IMR-90 (cell line): ENCODE measurements around the gene EIF6. TPM values are rescaled to one million over a fixed set of nuclear protein-coding genes. Genes with fewer than 3 reads are reported as not detected.
"Not testable (repeated sequence)": the region's sequence is repeated elsewhere in the genome, so short reads cannot be mapped to it uniquely, and the experiment has no call there.

Source experiments
- ATAC-seq: fragments of 200-7000 bp; cut with Tn5 transposase; 2 replicates; pipeline ENCODE4 v1.9.1; 2020; ENCODE audit warnings: low read depth, mild to moderate bottlenecking, moderate library complexity
- BruUV-seq: library from RNA; stranded (reverse); fragments of 400-500 nt; replicated peaks from 2 replicates; lab custom pipeline; 2021; lab: Mats Ljungman, UMichigan
- CTCF ChIA-PET: fragments of 300-600 bp; formaldehyde crosslinking; extraction: SDS; loops from one replicate; lab custom pipeline; 2021; ENCODE audit warnings: antibody characterized with exemption; lab: Yijun Ruan, JAX
- POLR2A ChIA-PET: fragments of 300-600 bp; sonication (Branson Sonifier 250); formaldehyde crosslinking; loops from one replicate; lab custom pipeline; 2022; ENCODE audit warnings: antibody characterized with exemption; ENCODE audit not compliant: unreplicated experiment; lab: Charles Lee
- DNase-seq: peaks from one replicate; pipeline ENCODE4 v3.0.0; 2013
- H2AFZ ChIP-seq: replicated peaks from 2 replicates; pipeline ENCODE3; 2013; ENCODE audit warnings: low read length, mild to moderate bottlenecking; ENCODE audit not compliant: poor library complexity
- H2AK5ac ChIP-seq: 2 replicates; pipeline ENCODE4 v1.6.1; 2013; ENCODE audit warnings: low read depth, low read length, inconsistent platforms
- H2AK9ac ChIP-seq: replicated peaks from 2 replicates; pipeline ENCODE3; 2013; ENCODE audit warnings: mild to moderate bottlenecking, low read depth, low read length, moderate library complexity; ENCODE audit not compliant: poor library complexity
- H2BK120ac ChIP-seq: 2 replicates; pipeline ENCODE4 v1.6.1; 2013; ENCODE audit warnings: low read depth, low read length, inconsistent platforms
- H2BK15ac ChIP-seq: 3 replicates; pipeline ENCODE4 v1.6.1; 2013; ENCODE audit warnings: low read depth, low read length, inconsistent platforms
- H2BK20ac ChIP-seq: 2 replicates; pipeline ENCODE4 v1.6.1; 2013; ENCODE audit warnings: low read depth, mild to moderate bottlenecking, inconsistent platforms, low read length, moderate library complexity
- H2BK5ac ChIP-seq: 2 replicates; pipeline ENCODE4 v1.6.1; 2013; ENCODE audit warnings: mild to moderate bottlenecking, low read depth, low read length, inconsistent platforms; ENCODE audit not compliant: poor library complexity, severe bottlenecking
- H3K14ac ChIP-seq: replicated peaks from 2 replicates; pipeline ENCODE4 v1.6.1; 2013; ENCODE audit warnings: low read depth, low read length, inconsistent platforms
- H3K18ac ChIP-seq: 2 replicates; pipeline ENCODE4 v1.6.1; 2013; ENCODE audit warnings: low read depth, low read length, control low read depth
- H3K23ac ChIP-seq: 2 replicates; pipeline ENCODE4 v1.6.1; 2013; ENCODE audit warnings: low read depth, low read length, inconsistent platforms
- H3K27ac ChIP-seq: 2 replicates; pipeline ENCODE4 v1.5.1; 2013; ENCODE audit warnings: mild to moderate bottlenecking, control low read depth, low read length; ENCODE audit not compliant: insufficient read depth
- H3K27me3 ChIP-seq: 2 replicates; pipeline ENCODE4 v1.6.1; 2013; ENCODE audit warnings: low read length; ENCODE audit not compliant: control insufficient read depth, insufficient read depth
- H3K36me3 ChIP-seq: 2 replicates; pipeline ENCODE4 v1.6.1; 2013; ENCODE audit warnings: low read length, mixed read lengths; ENCODE audit not compliant: control insufficient read depth, insufficient read depth
- H3K4ac ChIP-seq: 2 replicates; pipeline ENCODE4 v1.6.1; 2013; ENCODE audit warnings: low read depth, low read length, inconsistent platforms
- H3K4me1 ChIP-seq: 2 replicates; pipeline ENCODE4 v1.6.1; 2013; ENCODE audit warnings: low read length, mixed read lengths; ENCODE audit not compliant: control insufficient read depth, insufficient read depth
- H3K4me2 ChIP-seq: 2 replicates; pipeline ENCODE4 v1.6.1; 2013; ENCODE audit warnings: low read depth, mild to moderate bottlenecking, control low read depth, low read length, moderate library complexity
- H3K4me3 ChIP-seq: 2 replicates; pipeline ENCODE4 v1.5.1; 2013; ENCODE audit warnings: low read depth, mild to moderate bottlenecking, control low read depth, low read length, moderate library complexity; ENCODE audit not compliant: insufficient read depth
- H3K56ac ChIP-seq: 2 replicates; pipeline ENCODE4 v1.6.1; 2013; ENCODE audit warnings: low read length, inconsistent platforms; ENCODE audit not compliant: insufficient read depth; ENCODE audit errors: extremely low read depth
- H3K79me1 ChIP-seq, 2 experiments: 2 replicates each; pipeline ENCODE4 v1.6.1; 2013; ENCODE audit warnings: low read length in 2 of 2, inconsistent platforms in 1 of 2, low read depth in 1 of 2
- H3K9ac ChIP-seq: 2 replicates; pipeline ENCODE4 v1.6.1; 2013; ENCODE audit warnings: low read depth, low read length, control low read depth
- H3K9me1 ChIP-seq: 2 replicates; pipeline ENCODE4 v1.6.1; 2013; ENCODE audit warnings: low read length, inconsistent platforms; ENCODE audit not compliant: insufficient read depth
- H3K9me3 ChIP-seq: 2 replicates; pipeline ENCODE4 v1.6.1; 2013; ENCODE audit warnings: low read length; ENCODE audit not compliant: control insufficient read depth, insufficient read depth
- H4K20me1 ChIP-seq: 2 replicates; pipeline ENCODE4 v1.6.1; 2013; ENCODE audit warnings: low read length, inconsistent platforms; ENCODE audit not compliant: insufficient read depth
- H4K5ac ChIP-seq: 2 replicates; pipeline ENCODE4 v1.6.1; 2013; ENCODE audit warnings: mild to moderate bottlenecking, low read depth, low read length, control low read depth
- H4K8ac ChIP-seq, 2 experiments: 2 replicates each; pipeline ENCODE4 v1.6.1; 2013; ENCODE audit warnings: low read depth in 2 of 2, low read length in 2 of 2, control low read depth in 1 of 2, inconsistent platforms in 1 of 2
- H4K91ac ChIP-seq: 2 replicates; pipeline ENCODE4 v1.6.1; 2013; ENCODE audit warnings: low read depth, low read length, inconsistent platforms; ENCODE audit not compliant: insufficient read depth
- BHLHE40 ChIP-seq: fragments of 150-350 bp; IDR thresholded peaks from 2 replicates; pipeline ENCODE4 v1.6.1; 2016; ENCODE audit warnings: mild to moderate bottlenecking, low read depth, low read length
- CEBPB ChIP-seq: IDR thresholded peaks from 2 replicates; pipeline ENCODE4 v1.6.1; 2012; ENCODE audit warnings: low read depth, low read length, improper control_type of control experiment
- MXI1 ChIP-seq: IDR thresholded peaks from 2 replicates; pipeline ENCODE4 v1.6.1; 2012; ENCODE audit warnings: low read depth, mild to moderate bottlenecking, low read length, moderate library complexity, borderline replicate concordance
- WGBS, 2 experiments: methylation state at CpG; one replicate each; pipeline versions ENCODE4 v1.1.5 to v1.1.7; 2013; ENCODE audit warnings: missing lambda C conversion rate in 2 of 2; ENCODE audit not compliant: insufficient read length in 1 of 2; ENCODE audit errors: extremely low coverage in 2 of 2; 5-methylcytosine and 5-hydroxymethylcytosine counted together
- dilution Hi-C: fragments of 300-500 bp; cut with HindIII; formaldehyde crosslinking; loops from one replicate; pipeline ENCODE4 v1.14.3; 2018; ENCODE audit warnings: low sequenced_read_pairs; ENCODE audit not compliant: unreplicated experiment
- in situ Hi-C: fragments of 300-500 bp; cut with MboI; formaldehyde crosslinking; loops from 3 replicates; pipeline ENCODE4 v1.14.3; 2019; ENCODE audit warnings: low sequenced_read_pairs, inconsistent platforms, mixed read lengths
- intact Hi-C: fragments of 100-400 bp; cut with micrococcal nuclease; formaldehyde crosslinking; loops from 2 replicates; pipeline ENCODE4 v1.10.0; 2022
- polyA plus RNA-seq, 3 experiments: library from polyadenylated mRNA; depleted of rRNA; stranded (reverse); fragments of >200 nt; gene quantifications; 2 replicates each; pipeline ENCODE4 v1.2.3, GENCODE V29; 2012; ENCODE audit warnings: low replicate concordance in 1 of 3
- total RNA-seq: library from RNA; depleted of rRNA; stranded (reverse); fragments of >200 nt; gene quantifications from 2 replicates; pipeline ENCODE4 v1.2.3, GENCODE V29; 2012
- TF ChIP-seq, protein P1 (sequence below): conservative IDR thresholded peaks from 2 replicates; pipeline ENCODE4 v1.5.1; 2012; ENCODE audit warnings: mild to moderate bottlenecking, low read depth, low read length, improper control_type of control experiment

Gene EIF6
- total and polyA plus RNA-seq, 2 of the 4 experiments (the other 2 are of a cell fraction), result 215 to 227 TPM

DNA sequence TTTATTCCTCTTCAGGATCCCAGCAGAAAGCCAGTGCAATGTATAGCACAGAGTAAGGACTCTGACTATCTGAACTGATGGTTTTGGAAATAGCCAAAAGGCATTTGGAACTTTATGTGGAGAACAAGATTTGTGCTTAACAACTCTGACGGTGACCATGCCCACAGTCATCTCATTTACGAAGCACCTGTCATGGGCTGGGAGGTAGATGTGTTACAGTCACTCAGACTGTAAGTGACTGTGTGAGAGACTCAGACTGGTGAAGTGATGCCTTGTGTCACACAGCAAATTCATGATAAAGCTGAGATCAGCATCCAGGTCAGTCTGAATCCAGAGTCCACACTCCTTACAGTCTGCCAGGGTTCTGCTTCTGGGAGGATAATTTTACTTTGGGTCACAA, 31.5 kb upstream of the EIF6 start:
- CTCF ChIA-PET, result interaction anchor here (0.7 kb wide), 1 partner anchor 9 kb away, joined by 7 read pairs; no protein-coding TSS in a partner anchor

DNA sequence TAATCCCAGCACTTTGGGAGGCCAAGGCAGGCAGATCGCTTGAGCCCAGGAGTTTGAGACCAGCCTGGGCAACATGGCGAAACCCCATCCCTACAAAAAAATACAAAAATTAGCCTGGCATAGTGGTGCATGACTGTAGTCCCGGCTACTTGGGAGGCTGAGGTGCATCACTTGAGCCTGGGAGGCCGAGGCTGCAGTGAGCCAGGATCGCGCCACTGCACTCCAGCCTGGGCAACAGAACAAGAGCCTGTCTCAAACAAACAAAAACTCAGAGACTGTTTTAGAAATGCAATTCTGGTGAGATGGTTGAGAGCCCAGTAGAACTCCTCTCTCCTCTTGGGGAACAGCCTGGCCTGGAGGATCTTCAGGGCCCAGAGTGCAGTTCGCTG, 31.1 kb upstream of the EIF6 start:
- H3K4me3 ChIP-seq, H3K9me3 ChIP-seq, CTCF ChIA-PET, dilution Hi-C loops, BruUV-seq, intact Hi-C loops, H3K27me3 ChIP-seq, H3K4me2 ChIP-seq, H3K36me3 ChIP-seq, H4K20me1 ChIP-seq, H2AFZ ChIP-seq, POLR2A ChIA-PET, in situ Hi-C loops: not testable (repeated sequence)
- Histone ChIP-seq H3K4ac (peak overlapping the region; percentile 86), H2AK9ac (peak overlapping the region; percentile 74), H3K9me1 (peaks cover 44% of the 10 kb centered on the region), H2BK15ac (peak overlapping the region; percentile 95), H3K56ac (peak overlapping the region; percentile 42), H3K27ac (peak overlapping the region; percentile 90), H2BK20ac (peak overlapping the region; percentile 89), H4K8ac (peak overlapping the region; percentile 58 to 94), H3K14ac (peak overlapping the region; percentile 69), H3K23ac (peak overlapping the region; percentile 71; the same call in 1 of the 2 replicates), H4K91ac (peak overlapping the region; percentile 94), H3K79me1 (peaks cover 0 to 46% of the 10 kb centered on the region in 2 experiments; a peak in 2 of 4 replicates), H3K9ac (0 out of 2 replicates have a peak overlapping the region, but pooled peaks have one; percentile 21), H2AK5ac (peak overlapping the region; percentile 99), H3K4me1 (peaks cover 49% of the 10 kb centered on the region), H3K18ac (peak overlapping the region; percentile 93), H2BK120ac (peak overlapping the region; percentile 96), H2BK5ac (peak overlapping the region; percentile 89), H4K5ac (peak overlapping the region; percentile 96)
- ATAC-seq (peak; percentile 2; the same call in 1 of the 2 replicates), DNase-seq (peak; percentile 58)
- WGBS, 2 experiments, result 85% methylated on average over 3 of the region's 7 CpGs; no CpG with 5 or more reads in 1 of the 2 experiments

More for the DNA sequence above, 31.5 kb upstream of the EIF6 start:
- no peaks in the 10 kb centered on the region for H3K9me3 ChIP-seq
- 0 out of 2 replicates have a peak overlapping the region, but pooled peaks have one; percentile 21 for H3K9ac ChIP-seq
- TF ChIP-seq MXI1 (no peak), CEBPB (no peak), BHLHE40 (no peak)
- TF ChIP-seq, protein P1, sequence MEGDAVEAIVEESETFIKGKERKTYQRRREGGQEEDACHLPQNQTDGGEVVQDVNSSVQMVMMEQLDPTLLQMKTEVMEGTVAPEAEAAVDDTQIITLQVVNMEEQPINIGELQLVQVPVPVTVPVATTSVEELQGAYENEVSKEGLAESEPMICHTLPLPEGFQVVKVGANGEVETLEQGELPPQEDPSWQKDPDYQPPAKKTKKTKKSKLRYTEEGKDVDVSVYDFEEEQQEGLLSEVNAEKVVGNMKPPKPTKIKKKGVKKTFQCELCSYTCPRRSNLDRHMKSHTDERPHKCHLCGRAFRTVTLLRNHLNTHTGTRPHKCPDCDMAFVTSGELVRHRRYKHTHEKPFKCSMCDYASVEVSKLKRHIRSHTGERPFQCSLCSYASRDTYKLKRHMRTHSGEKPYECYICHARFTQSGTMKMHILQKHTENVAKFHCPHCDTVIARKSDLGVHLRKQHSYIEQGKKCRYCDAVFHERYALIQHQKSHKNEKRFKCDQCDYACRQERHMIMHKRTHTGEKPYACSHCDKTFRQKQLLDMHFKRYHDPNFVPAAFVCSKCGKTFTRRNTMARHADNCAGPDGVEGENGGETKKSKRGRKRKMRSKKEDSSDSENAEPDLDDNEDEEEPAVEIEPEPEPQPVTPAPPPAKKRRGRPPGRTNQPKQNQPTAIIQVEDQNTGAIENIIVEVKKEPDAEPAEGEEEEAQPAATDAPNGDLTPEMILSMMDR, result no peak
- H4K20me1 ChIP-seq, result no peaks in the 10 kb centered on the region
- POLR2A ChIA-PET, result no interaction called here
- H3K9me1 ChIP-seq, result peaks cover 44% of the 10 kb centered on the region
- H3K14ac ChIP-seq, result peak overlapping the region; percentile 69
- ATAC-seq, result no peak
- peak overlapping the region; percentile 89 for H2BK120ac ChIP-seq
- intact Hi-C loops (no loop called here), in situ Hi-C loops (no loop called here), dilution Hi-C loops (no loop called here)
- no TSS peak for BruUV-seq
- peak overlapping the region; percentile 74 for H2AK9ac ChIP-seq
- H3K56ac ChIP-seq, result peak overlapping the region; percentile 42
- no peaks in the 10 kb centered on the region for H3K27me3 ChIP-seq
- peak overlapping the region; percentile 95 for H2BK15ac ChIP-seq
- no peak for DNase-seq
- H4K8ac ChIP-seq, result peak overlapping the region; percentile 58 to 94
- H3K18ac ChIP-seq, result peak overlapping the region; percentile 93
- no peak overlapping the region for H3K4me2 ChIP-seq
- no peak overlapping the region for H2AFZ ChIP-seq
- 100% methylated on average over 1 of the region's 2 CpGs; no CpG with 5 or more reads in 1 of the 2 experiments for WGBS, 2 experiments
- H2BK20ac ChIP-seq, result peak overlapping the region; percentile 89
- no peak overlapping the region for H3K4me3 ChIP-seq
- peak overlapping the region; percentile 90 for H3K27ac ChIP-seq
- peaks cover 50% of the 10 kb centered on the region for H3K4me1 ChIP-seq
- H3K36me3 ChIP-seq, result no peaks in the 10 kb centered on the region
- peak overlapping the region; percentile 89 for H2BK5ac ChIP-seq
- peak overlapping the region; percentile 94 for H4K91ac ChIP-seq
- peak overlapping the region; percentile 96 for H4K5ac ChIP-seq
- H2AK5ac ChIP-seq, result peak overlapping the region; percentile 99
- peak overlapping the region; percentile 44; the same call in 1 of the 2 replicates for H3K23ac ChIP-seq
- H3K4ac ChIP-seq, result peak overlapping the region; percentile 86
- peaks cover 0 to 46% of the 10 kb centered on the region in 2 experiments; a peak in 2 of 4 replicates for H3K79me1 ChIP-seq
